Measurements from ENCODE around the gene MORN1. TPM values are rescaled to one million over a fixed set of nuclear protein-coding genes. Genes with fewer than 3 reads are reported as not detected.

Gene MORN1
- total RNA-seq, 1 donor from 2014 or later = 12.7 TPM

DNA sequence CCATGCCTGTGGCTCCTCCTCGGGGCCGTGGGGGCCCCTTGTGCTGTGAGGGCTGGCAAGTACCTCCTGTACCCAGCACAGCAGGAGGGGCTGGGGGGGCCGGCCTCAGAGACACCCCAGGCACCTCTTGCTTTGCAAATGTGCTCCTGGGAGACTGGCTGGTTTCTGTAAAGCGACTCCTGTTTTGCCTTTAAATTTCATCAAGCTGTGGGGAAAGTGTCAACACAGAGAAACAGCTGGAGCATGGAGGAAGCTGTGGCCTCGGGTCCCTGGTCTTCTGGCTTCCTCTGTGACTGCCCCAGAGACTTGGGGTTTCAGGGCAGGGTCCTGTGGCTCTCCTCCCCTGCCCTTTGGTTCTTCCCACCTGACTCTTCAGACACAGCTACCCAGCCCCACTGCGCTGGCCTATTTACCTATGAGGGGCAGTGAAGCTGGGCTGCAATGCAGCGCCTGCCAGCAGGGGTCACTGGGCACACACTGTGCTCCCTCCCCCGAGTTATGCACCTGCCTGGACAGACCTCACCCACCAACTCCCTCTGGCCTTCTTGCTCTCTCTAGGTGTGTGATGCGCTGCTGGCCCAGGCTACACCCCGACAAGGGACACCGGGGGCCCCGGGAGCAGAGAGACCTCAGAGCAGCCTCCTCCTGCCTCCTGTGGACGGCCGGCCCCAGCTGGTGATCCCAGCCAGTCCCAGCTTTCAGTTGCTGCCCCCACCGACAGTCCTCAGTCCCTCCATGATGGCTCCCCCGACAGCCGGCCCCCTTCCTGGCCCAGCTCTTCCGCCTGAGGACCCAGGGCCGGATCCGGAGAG is 38.6 kb upstream of the MORN1 start:
- no peaks in the 10 kb centered on the region for H3K4me1 Mint-ChIP-seq (ENCODE audit: unreplicated experiment)
- H3K36me3 Mint-ChIP-seq (ENCODE audit: unreplicated experiment) = no peaks in the 10 kb centered on the region
- H3K27ac Mint-ChIP-seq (ENCODE audit: unreplicated experiment) = no peak overlapping the region
- no peak for DNase-seq (ENCODE audit: extremely low spot score, unreplicated experiment)
- H3K4me3 Mint-ChIP-seq (ENCODE audit: unreplicated experiment) = no peak overlapping the region
- H3K27me3 Mint-ChIP-seq (ENCODE audit: unreplicated experiment) = peaks cover 6% of the 10 kb centered on the region
- TF ChIP-seq, protein P1, sequence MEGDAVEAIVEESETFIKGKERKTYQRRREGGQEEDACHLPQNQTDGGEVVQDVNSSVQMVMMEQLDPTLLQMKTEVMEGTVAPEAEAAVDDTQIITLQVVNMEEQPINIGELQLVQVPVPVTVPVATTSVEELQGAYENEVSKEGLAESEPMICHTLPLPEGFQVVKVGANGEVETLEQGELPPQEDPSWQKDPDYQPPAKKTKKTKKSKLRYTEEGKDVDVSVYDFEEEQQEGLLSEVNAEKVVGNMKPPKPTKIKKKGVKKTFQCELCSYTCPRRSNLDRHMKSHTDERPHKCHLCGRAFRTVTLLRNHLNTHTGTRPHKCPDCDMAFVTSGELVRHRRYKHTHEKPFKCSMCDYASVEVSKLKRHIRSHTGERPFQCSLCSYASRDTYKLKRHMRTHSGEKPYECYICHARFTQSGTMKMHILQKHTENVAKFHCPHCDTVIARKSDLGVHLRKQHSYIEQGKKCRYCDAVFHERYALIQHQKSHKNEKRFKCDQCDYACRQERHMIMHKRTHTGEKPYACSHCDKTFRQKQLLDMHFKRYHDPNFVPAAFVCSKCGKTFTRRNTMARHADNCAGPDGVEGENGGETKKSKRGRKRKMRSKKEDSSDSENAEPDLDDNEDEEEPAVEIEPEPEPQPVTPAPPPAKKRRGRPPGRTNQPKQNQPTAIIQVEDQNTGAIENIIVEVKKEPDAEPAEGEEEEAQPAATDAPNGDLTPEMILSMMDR (IDR thresholded peaks at IDR 0.05) = peak; percentile 34
- no peaks in the 10 kb centered on the region for H3K9me3 Mint-ChIP-seq (ENCODE audit: unreplicated experiment)

DNA sequence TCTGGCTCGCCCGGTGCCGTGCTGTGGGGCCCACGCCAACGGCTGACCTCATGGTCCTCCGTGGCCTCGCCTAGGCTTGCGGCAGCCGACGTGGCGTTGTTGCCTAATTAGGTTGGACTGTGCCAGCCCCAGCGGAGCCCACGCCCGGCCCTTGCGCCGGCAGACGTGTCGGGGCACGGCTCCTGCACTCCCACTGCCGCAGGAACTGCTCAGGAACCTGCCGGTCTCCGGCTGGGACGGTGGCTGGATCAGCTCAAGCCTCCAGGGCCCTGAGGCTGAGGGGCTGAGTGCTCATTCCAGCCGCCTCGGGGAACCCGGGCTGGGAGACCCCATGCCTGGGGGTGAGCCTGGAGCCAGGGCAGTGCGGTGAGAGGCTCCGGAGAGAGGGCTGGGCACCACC is 37.1 kb upstream of the MORN1 start:
- Mint-ChIP-seq H3K9me3 (ENCODE audit: unreplicated experiment) (no peaks in the 10 kb centered on the region), H3K4me1 (ENCODE audit: unreplicated experiment) (no peaks in the 10 kb centered on the region), H3K27ac (ENCODE audit: unreplicated experiment) (no peak overlapping the region), H3K36me3 (ENCODE audit: unreplicated experiment) (no peaks in the 10 kb centered on the region), H3K4me3 (ENCODE audit: unreplicated experiment) (no peak overlapping the region), H3K27me3 (ENCODE audit: unreplicated experiment) (peaks cover 2% of the 10 kb centered on the region)
- TF ChIP-seq, protein P1 (IDR thresholded peaks at IDR 0.05) = no peak
- no peak for DNase-seq (ENCODE audit: extremely low spot score, unreplicated experiment)

DNA sequence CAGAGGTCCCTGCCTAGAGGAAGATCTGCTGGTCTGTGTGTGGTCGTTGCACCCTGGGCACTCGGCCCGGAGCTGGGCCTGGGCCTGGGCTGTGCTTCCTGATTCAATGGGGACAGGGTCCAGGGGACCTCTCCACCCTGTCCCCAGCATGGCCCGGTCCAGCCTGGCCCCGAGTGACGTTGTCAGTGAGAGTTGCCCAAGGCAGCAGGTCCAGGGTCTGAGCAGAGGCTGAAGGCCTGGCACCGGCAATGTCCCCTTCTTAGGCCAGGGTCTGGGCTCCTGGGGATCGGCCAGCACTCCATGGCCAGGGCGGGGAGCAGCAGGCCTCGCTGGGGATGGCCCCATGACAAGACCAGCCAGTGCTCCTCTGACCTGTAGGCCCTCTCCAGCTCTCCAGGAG is 36.6 kb upstream of the MORN1 start:
- Mint-ChIP-seq H3K9me3 (ENCODE audit: unreplicated experiment) (peaks cover under 1% of the 10 kb centered on the region), H3K27me3 (ENCODE audit: unreplicated experiment) (no peaks in the 10 kb centered on the region), H3K4me3 (ENCODE audit: unreplicated experiment) (no peak overlapping the region), H3K36me3 (ENCODE audit: unreplicated experiment) (no peaks in the 10 kb centered on the region), H3K4me1 (ENCODE audit: unreplicated experiment) (no peaks in the 10 kb centered on the region), H3K27ac (ENCODE audit: unreplicated experiment) (no peak overlapping the region)
- DNase-seq (ENCODE audit: extremely low spot score, unreplicated experiment) = no peak
- TF ChIP-seq, protein P1 (IDR thresholded peaks at IDR 0.05) = no peak

DNA sequence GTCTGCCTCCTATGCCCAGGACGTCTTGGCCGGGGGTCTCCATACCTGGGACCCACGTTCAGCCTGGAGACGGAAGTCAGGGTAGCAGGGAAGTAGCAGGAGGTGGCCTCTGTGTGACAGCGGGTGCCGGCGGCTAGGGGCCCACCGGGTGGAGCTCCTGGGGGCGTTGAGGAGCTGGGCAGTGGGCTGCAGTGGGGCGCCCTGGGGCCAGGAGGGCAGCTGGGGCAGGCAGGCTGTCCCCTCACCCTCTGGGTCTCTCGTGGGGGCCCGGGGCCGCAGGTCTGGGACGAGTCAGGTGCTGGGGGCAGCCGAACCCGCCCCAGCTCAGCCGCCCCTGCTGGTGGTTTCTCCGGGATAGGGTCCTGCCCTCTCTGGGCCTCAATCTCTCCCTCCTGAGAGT is 35.7 kb upstream of the MORN1 start:
- TF ChIP-seq, protein P1 (IDR thresholded peaks at IDR 0.05) = no peak
- peaks cover 3% of the 10 kb centered on the region for H3K9me3 Mint-ChIP-seq (ENCODE audit: unreplicated experiment)
- peaks cover 2% of the 10 kb centered on the region for H3K36me3 Mint-ChIP-seq (ENCODE audit: unreplicated experiment)
- H3K27ac Mint-ChIP-seq (ENCODE audit: unreplicated experiment) = no peak overlapping the region
- DNase-seq (ENCODE audit: extremely low spot score, unreplicated experiment) = no peak
- no peaks in the 10 kb centered on the region for H3K4me1 Mint-ChIP-seq (ENCODE audit: unreplicated experiment)
- H3K27me3 Mint-ChIP-seq (ENCODE audit: unreplicated experiment) = peaks cover 3% of the 10 kb centered on the region
- no peak overlapping the region for H3K4me3 Mint-ChIP-seq (ENCODE audit: unreplicated experiment)

DNA sequence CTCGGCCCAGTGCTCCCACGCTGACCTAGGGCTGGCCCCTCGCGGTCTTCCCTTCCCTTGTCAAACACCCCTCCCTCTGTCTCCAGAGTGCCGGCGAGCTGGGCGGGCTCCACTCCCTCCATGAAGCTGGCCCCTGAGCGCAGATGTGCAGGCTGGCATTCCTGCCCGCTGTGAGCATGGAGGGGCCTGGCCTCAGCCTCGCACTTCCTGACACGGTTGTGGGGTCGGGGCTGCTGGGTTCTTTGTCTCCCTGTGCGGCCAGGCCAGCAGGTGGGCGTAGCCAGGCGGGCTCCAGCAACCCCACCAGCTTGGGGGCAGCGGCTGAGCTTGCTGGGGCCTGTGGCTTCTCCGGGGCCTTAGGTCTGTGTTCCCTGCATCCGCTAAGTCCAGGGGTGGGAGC is 35.2 kb upstream of the MORN1 start:
- peaks cover 2% of the 10 kb centered on the region for H3K36me3 Mint-ChIP-seq (ENCODE audit: unreplicated experiment)
- no peak for DNase-seq (ENCODE audit: extremely low spot score, unreplicated experiment)
- H3K9me3 Mint-ChIP-seq (ENCODE audit: unreplicated experiment) = peaks cover 3% of the 10 kb centered on the region
- peaks cover 3% of the 10 kb centered on the region for H3K27me3 Mint-ChIP-seq (ENCODE audit: unreplicated experiment)
- H3K4me1 Mint-ChIP-seq (ENCODE audit: unreplicated experiment) = no peaks in the 10 kb centered on the region
- H3K27ac Mint-ChIP-seq (ENCODE audit: unreplicated experiment) = no peak overlapping the region
- no peak overlapping the region for H3K4me3 Mint-ChIP-seq (ENCODE audit: unreplicated experiment)
- TF ChIP-seq, protein P1 (IDR thresholded peaks at IDR 0.05) = no peak
